Neural cell (in vitro differentiated cells): Measurements from ENCODE around the gene P4HA2. TPM values are rescaled to one million over a fixed set of nuclear protein-coding genes. Genes with fewer than 3 reads are reported as not detected.

Source experiments
- H2AFZ ChIP-seq: fragments of 200-600, 300-800 bp; sonication (generic), shearing (Covaris generic); 2 replicates; pipeline ENCODE4 v1.6.0; 2014; ENCODE audit warnings: low read depth, mild to moderate bottlenecking, antibody characterized with exemption, low read length, moderate library complexity
- H3F3A ChIP-seq: fragments of 200-600 bp; shearing (Covaris generic); 2 replicates; pipeline ENCODE4 v1.6.1; 2016; ENCODE audit warnings: mild to moderate bottlenecking, moderate library complexity, mixed read lengths, antibody characterized with exemption, low read length; ENCODE audit not compliant: insufficient read depth, poor library complexity, severe bottlenecking
- H3K27ac ChIP-seq: fragments of 200-600, 300-800 bp; sonication (generic), shearing (Covaris generic); 2 replicates; pipeline ENCODE4 v1.5.1; 2014; ENCODE audit warnings: mild to moderate bottlenecking, low read length, moderate library complexity
- H3K27me3 ChIP-seq: fragments of 300-800, 200-600 bp; sonication (generic), shearing (Covaris generic); 2 replicates; pipeline ENCODE4 v1.6.0; 2014; ENCODE audit warnings: mild to moderate bottlenecking, low read depth, low read length, moderate library complexity; ENCODE audit not compliant: insufficient read depth
- H3K36me3 ChIP-seq: fragments of 300-800, 200-600 bp; sonication (generic), shearing (Covaris generic); 2 replicates; pipeline ENCODE4 v1.5.1; 2014; ENCODE audit warnings: mild to moderate bottlenecking, antibody characterized with exemption, low read length, moderate library complexity; ENCODE audit not compliant: insufficient read depth
- H3K4me2 ChIP-seq: fragments of 300-800, 200-600 bp; sonication (generic), shearing (Covaris generic); 2 replicates; pipeline ENCODE4 v1.6.0; 2014; ENCODE audit warnings: mild to moderate bottlenecking, low read length
- H3K4me3 ChIP-seq: fragments of 300-800, 200-600 bp; sonication (generic), shearing (Covaris generic); 2 replicates; pipeline ENCODE4 v1.5.1; 2014; ENCODE audit warnings: mild to moderate bottlenecking, low read length, moderate library complexity
- H3K79me2 ChIP-seq: fragments of 200-600 bp; shearing (Covaris generic); replicated peaks from 2 replicates; pipeline ENCODE4 v1.6.0; 2014; ENCODE audit warnings: mild to moderate bottlenecking, low read length, moderate library complexity; ENCODE audit not compliant: insufficient read depth
- H3K9ac ChIP-seq: fragments of 300-800, 200-600 bp; sonication (generic), shearing (Covaris generic); 2 replicates; pipeline ENCODE4 v1.6.1; 2016; ENCODE audit warnings: mild to moderate bottlenecking, low read length, mixed read lengths
- H3K9me2 ChIP-seq: fragments of 200-600 bp; shearing (Covaris generic); 2 replicates; pipeline ENCODE4 v1.6.1; 2016; ENCODE audit warnings: mild to moderate bottlenecking, low read length, mixed read lengths; ENCODE audit not compliant: insufficient read depth
- H3K9me3 ChIP-seq: fragments of 200-600, 300-800 bp; sonication (generic), shearing (Covaris generic); 2 replicates; pipeline ENCODE4 v1.6.1; 2016; ENCODE audit warnings: mild to moderate bottlenecking, mixed run types, low read length, moderate library complexity, mixed read lengths
- H4K20me1 ChIP-seq: fragments of 200-600 bp; shearing (Covaris generic); 2 replicates; pipeline ENCODE4 v1.6.1; 2016; ENCODE audit warnings: mild to moderate bottlenecking, mixed run types; ENCODE audit not compliant: insufficient read depth
- CTCF ChIP-seq: fragments of 450-650 bp; IDR thresholded peaks from 2 replicates; pipeline ENCODE4 v1.5.1; 2014; ENCODE audit warnings: antibody characterized with exemption, mild to moderate bottlenecking, moderate library complexity; ENCODE audit not compliant: poor library complexity, severe bottlenecking
- EP300 ChIP-seq: fragments of 450-650 bp; conservative IDR thresholded peaks from 2 replicates; pipeline ENCODE4 v1.6.1; 2014; ENCODE audit warnings: antibody characterized with exemption, mild to moderate bottlenecking, moderate library complexity; ENCODE audit not compliant: poor library complexity, severe bottlenecking
- EZH2 ChIP-seq: fragments of 200-600, 300-800 bp; shearing (Covaris generic), sonication (generic); IDR thresholded peaks from 2 replicates; pipeline ENCODE4 v1.6.1; 2014; ENCODE audit warnings: antibody characterized with exemption, low read length, borderline replicate concordance, mild to moderate bottlenecking; ENCODE audit not compliant: insufficient read depth, poor library complexity, severe bottlenecking
- MXI1 ChIP-seq: fragments of 450-650 bp; conservative IDR thresholded peaks from 2 replicates; pipeline ENCODE4 v1.6.1; 2014; ENCODE audit warnings: antibody characterized with exemption, mild to moderate bottlenecking; ENCODE audit not compliant: poor library complexity, severe bottlenecking
- POLR2AphosphoS5 ChIP-seq: IDR thresholded peaks from 2 replicates; pipeline ENCODE4 v1.6.1; 2012
- RAD21 ChIP-seq: fragments of 450-650 bp; conservative IDR thresholded peaks from 2 replicates; pipeline ENCODE4 v1.6.1; 2014; ENCODE audit warnings: antibody characterized with exemption, mild to moderate bottlenecking, moderate library complexity
- REST ChIP-seq: IDR thresholded peaks from 2 replicates; pipeline ENCODE4 v1.6.1; 2012; ENCODE audit warnings: borderline replicate concordance
- SMC3 ChIP-seq: fragments of 450-650 bp; conservative IDR thresholded peaks from 2 replicates; pipeline ENCODE4 v1.6.1; 2014; ENCODE audit warnings: antibody characterized with exemption, mild to moderate bottlenecking, moderate library complexity; ENCODE audit not compliant: poor library complexity
- TAF1 ChIP-seq: IDR thresholded peaks from 2 replicates; pipeline ENCODE4 v1.6.1; 2012; ENCODE audit warnings: low read depth
- polyA plus RNA-seq: library from polyadenylated mRNA; depleted of rRNA; stranded (reverse); fragments of >200 nt; gene quantifications from 2 replicates; pipeline ENCODE4 v1.2.3, GENCODE V29; 2014

Gene P4HA2
- polyA plus RNA-seq, 1 donor from 2014 or later: 1.4 TPM

- Histone ChIP-seq H3K27me3 (no peaks in the 10 kb centered on the region), H4K20me1 (no peaks in the 10 kb centered on the region), H3K4me3 (no peak overlapping the region), H3K4me2 (no peak overlapping the region), H3K79me2 (no peaks in the 10 kb centered on the region), H3K9me3 (no peaks in the 10 kb centered on the region), H3K9ac (no peak overlapping the region), H3K9me2 (no peaks in the 10 kb centered on the region), H3F3A (no peaks in the 10 kb centered on the region), H2AFZ (no peak overlapping the region), H3K27ac (no peak overlapping the region), H3K36me3 (no peaks in the 10 kb centered on the region)
- TF ChIP-seq SMC3 (peak; percentile 66), POLR2AphosphoS5 (no peak), MXI1 (no peak), REST (no peak), RAD21 (peak; percentile 60), TAF1 (no peak), EZH2 (no peak), EP300 (no peak), CTCF (peak; percentile 72)
Observed at GRCh38 chr5:132238169-132238744, 10.6 kb upstream of the P4HA2 start.

- no peak overlapping the region for H3K4me2 ChIP-seq
- H4K20me1 ChIP-seq: no peaks in the 10 kb centered on the region
- H3K79me2 ChIP-seq: no peaks in the 10 kb centered on the region
- no peaks in the 10 kb centered on the region for H3F3A ChIP-seq
- no peaks in the 10 kb centered on the region for H3K36me3 ChIP-seq
- no peak overlapping the region for H2AFZ ChIP-seq
- no peak overlapping the region for H3K9ac ChIP-seq
- no peak overlapping the region for H3K4me3 ChIP-seq
- no peaks in the 10 kb centered on the region for H3K9me2 ChIP-seq
- no peak for TF ChIP-seq SMC3
- no peak for TF ChIP-seq EZH2
- no peak for TF ChIP-seq RAD21
- no peak for TF ChIP-seq TAF1
- no peak for TF ChIP-seq CTCF
- TF ChIP-seq REST: no peak
- no peak for TF ChIP-seq EP300
- no peak for TF ChIP-seq POLR2AphosphoS5
- no peak for TF ChIP-seq MXI1
- no peak overlapping the region for H3K27ac ChIP-seq
- H3K27me3 ChIP-seq: no peaks in the 10 kb centered on the region
- no peaks in the 10 kb centered on the region for H3K9me3 ChIP-seq
Observed at GRCh38 chr5:132237670-132238069, 10.0 kb upstream of the P4HA2 start.
